ENCODE data around the gene ST7.

DNA sequence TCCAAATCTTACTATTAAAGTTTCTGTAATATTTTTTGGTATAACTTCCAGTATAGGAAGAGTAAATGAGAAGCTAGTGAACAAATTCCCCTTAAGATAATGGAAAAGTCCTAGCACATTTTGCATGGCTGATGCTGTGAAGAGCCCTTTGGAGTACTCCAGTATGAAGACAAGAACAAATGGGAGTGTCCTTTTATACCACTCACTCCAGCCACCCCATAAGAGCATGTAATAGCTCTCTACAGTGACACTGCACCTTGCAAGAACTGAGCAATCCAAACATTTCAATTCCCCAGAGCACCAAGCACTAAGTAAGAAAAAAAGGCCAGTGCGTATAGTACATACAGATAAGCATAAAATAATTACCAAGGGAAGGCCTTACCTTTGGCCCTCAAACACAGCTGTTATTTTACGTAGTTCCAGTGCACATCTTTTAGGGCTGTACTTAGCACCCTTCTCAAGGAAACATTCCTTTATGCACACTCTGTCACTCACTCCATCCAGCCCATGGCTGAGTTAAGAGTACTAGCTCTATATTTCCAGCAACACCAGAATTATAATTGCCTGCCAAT lies 135.4 kb downstream of the ST7 start:
- TF ChIP-seq POLR2A (IDR thresholded peaks at IDR 0.05) (no peak), POLR2AphosphoS5 (IDR thresholded peaks at IDR 0.05) (no peak)
- TF ChIP-seq, protein P1, sequence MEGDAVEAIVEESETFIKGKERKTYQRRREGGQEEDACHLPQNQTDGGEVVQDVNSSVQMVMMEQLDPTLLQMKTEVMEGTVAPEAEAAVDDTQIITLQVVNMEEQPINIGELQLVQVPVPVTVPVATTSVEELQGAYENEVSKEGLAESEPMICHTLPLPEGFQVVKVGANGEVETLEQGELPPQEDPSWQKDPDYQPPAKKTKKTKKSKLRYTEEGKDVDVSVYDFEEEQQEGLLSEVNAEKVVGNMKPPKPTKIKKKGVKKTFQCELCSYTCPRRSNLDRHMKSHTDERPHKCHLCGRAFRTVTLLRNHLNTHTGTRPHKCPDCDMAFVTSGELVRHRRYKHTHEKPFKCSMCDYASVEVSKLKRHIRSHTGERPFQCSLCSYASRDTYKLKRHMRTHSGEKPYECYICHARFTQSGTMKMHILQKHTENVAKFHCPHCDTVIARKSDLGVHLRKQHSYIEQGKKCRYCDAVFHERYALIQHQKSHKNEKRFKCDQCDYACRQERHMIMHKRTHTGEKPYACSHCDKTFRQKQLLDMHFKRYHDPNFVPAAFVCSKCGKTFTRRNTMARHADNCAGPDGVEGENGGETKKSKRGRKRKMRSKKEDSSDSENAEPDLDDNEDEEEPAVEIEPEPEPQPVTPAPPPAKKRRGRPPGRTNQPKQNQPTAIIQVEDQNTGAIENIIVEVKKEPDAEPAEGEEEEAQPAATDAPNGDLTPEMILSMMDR (IDR thresholded peaks at IDR 0.05) = no peak

All from sigmoid colon (tissue), 4 donors.